T1000 (cell line): ENCODE results near the gene MAPK8IP3.

Experiments used
- DNase-seq: peaks from one replicate; lab custom pipeline; 2025; ENCODE audit warnings: mixed read lengths; lab: John Stamatoyannopoulos, UW

MAPK8IP3 gene

GRCh38 chr16:1809281-1809801, 103.3 kb downstream of the MAPK8IP3 start:
- no peak for DNase-seq

- DNase-seq = no peak
These were observed 104.1 kb downstream of the MAPK8IP3 start for GRCh38 chr16:1810106-1810505.

GRCh38 chr16:1810536-1810935, 104.5 kb downstream of the MAPK8IP3 start:
- DNase-seq = no peak

- DNase-seq = no peak
These were observed 106.8 kb downstream of the MAPK8IP3 start for GRCh38 chr16:1812732-1813163.

GRCh38 chr16:1815461-1815860, 109.5 kb downstream of the MAPK8IP3 start:
- no peak for DNase-seq

GRCh38 chr16:1816396-1817275, 110.6 kb downstream of the MAPK8IP3 start:
- no peak for DNase-seq

- no peak for DNase-seq
These were observed 111.2 kb downstream of the MAPK8IP3 start for GRCh38 chr16:1817276-1817589.

- no peak for DNase-seq
These were observed 111.7 kb downstream of the MAPK8IP3 start for GRCh38 chr16:1817716-1818115.

- no peak for DNase-seq
These were observed 112.3 kb downstream of the MAPK8IP3 start for GRCh38 chr16:1818204-1818872.

GRCh38 chr16:1818873-1819525, 113.0 kb downstream of the MAPK8IP3 start:
- no peak for DNase-seq

- no peak for DNase-seq
These were observed 113.6 kb downstream of the MAPK8IP3 start for GRCh38 chr16:1819611-1820010.
